Kidney (tissue), 14 donors: ENCODE results near the gene GLT6D1. TPM values are rescaled to one million over a fixed set of nuclear protein-coding genes. Genes with fewer than 3 reads are reported as not detected.
A peak's percentile ranks its signal among the peaks of the same experiment; 100 is the strongest.

ENCODE experiments used
- DNase-seq, 5 donors: peaks; one replicate each; pipeline ENCODE4 v3.0.0-alpha.2; 2013 to 2020
- FAIRE-seq: peaks from 2 replicates; lab custom pipeline; 2012; peaks lifted over from hg19 to GRCh38; lab: Jason Lieb, UNC
- H3K27ac ChIP-seq, 2 donors: one replicate each; pipeline ENCODE4 v1.7.0; 2013; ENCODE audit warnings: low read depth in 2 of 2, low read length in 2 of 2, inconsistent platforms in 1 of 2
- H3K27me3 ChIP-seq: one replicate; pipeline ENCODE4 v1.7.1; 2013; ENCODE audit warnings: low read length, inconsistent platforms; ENCODE audit not compliant: control insufficient read depth, insufficient read depth
- H3K36me3 ChIP-seq, 3 donors: one replicate each; pipeline versions ENCODE4 v1.7.0 to v1.7.1; 2013; ENCODE audit warnings: low read length in 3 of 3, control low read depth in 1 of 3, inconsistent platforms in 1 of 3; ENCODE audit not compliant: insufficient read depth in 3 of 3, control insufficient read depth in 2 of 3
- H3K4me1 ChIP-seq, 3 donors: one replicate each; pipeline versions ENCODE4 v1.7.0 to v1.7.1; 2013; ENCODE audit warnings: low read length in 3 of 3, inconsistent platforms in 1 of 3, low read depth in 1 of 3; ENCODE audit not compliant: control insufficient read depth in 2 of 3, insufficient read depth in 2 of 3
- H3K4me3 ChIP-seq, 3 donors: one replicate each; pipeline versions ENCODE4 v1.7.0 to v1.8.1; 2013; ENCODE audit warnings: low read length in 3 of 3, control low read depth in 1 of 3, inconsistent platforms in 1 of 3
- H3K9ac ChIP-seq, 3 donors: one replicate each; pipeline versions ENCODE4 v1.7.0 to v1.7.1; 2013; ENCODE audit warnings: low read length in 3 of 3, control low read depth in 1 of 3, inconsistent platforms in 1 of 3
- H3K9me3 ChIP-seq, 3 donors: one replicate each; pipeline versions ENCODE4 v1.7.0 to v1.7.1; 2013; ENCODE audit warnings: low read length in 3 of 3, control low read depth in 1 of 3, inconsistent platforms in 1 of 3; ENCODE audit not compliant: control insufficient read depth in 2 of 3, insufficient read depth in 1 of 3
- CTCF ChIP-seq: IDR thresholded peaks from 3 replicates; pipeline ENCODE4 v1.5.1; 2012; ENCODE audit warnings: mild to moderate bottlenecking, moderate library complexity, borderline replicate concordance; ENCODE audit not compliant: insufficient read depth; ENCODE audit errors: extremely low read depth
- intact Hi-C: fragments of 100-400 bp; cut with DNase I; formaldehyde crosslinking; loops from one replicate; pipeline ENCODE4 v1.11.1; 2022
- polyA plus RNA-seq: library from polyadenylated mRNA; stranded (reverse); fragments of 350-450 nt; fragmentation: Illumina TruSeq; extraction: RNeasy Lipid Tissue Mini Kit (QIAGEN cat#74804); gene quantifications from one replicate; pipeline ENCODE4 v1.2.3, GENCODE V29; 2014; ENCODE audit warnings: low read depth, low replicate concordance; ENCODE audit not compliant: insufficient read depth
- total RNA-seq: library from RNA; stranded (reverse); fragmentation: NEBNext Ultra II Directional; extraction: Animal tissue kit (Norgen Biotek cat#: 25700); gene quantifications from one replicate; pipeline ENCODE4 v1.2.1, GENCODE V29; 2021
- donor health status: control.
- donor health status: control.
- donor health status: control.
- donor health status: control.
- donor health status: control.
- donor health status: DM: yes; HTN: yes; CAD: no.
- donor health status: Normal renal cell carcinoma (clear cell type).

GLT6D1 gene
- total and polyA plus RNA-seq, 2 donors from 2014 or later, result not detected

DNA sequence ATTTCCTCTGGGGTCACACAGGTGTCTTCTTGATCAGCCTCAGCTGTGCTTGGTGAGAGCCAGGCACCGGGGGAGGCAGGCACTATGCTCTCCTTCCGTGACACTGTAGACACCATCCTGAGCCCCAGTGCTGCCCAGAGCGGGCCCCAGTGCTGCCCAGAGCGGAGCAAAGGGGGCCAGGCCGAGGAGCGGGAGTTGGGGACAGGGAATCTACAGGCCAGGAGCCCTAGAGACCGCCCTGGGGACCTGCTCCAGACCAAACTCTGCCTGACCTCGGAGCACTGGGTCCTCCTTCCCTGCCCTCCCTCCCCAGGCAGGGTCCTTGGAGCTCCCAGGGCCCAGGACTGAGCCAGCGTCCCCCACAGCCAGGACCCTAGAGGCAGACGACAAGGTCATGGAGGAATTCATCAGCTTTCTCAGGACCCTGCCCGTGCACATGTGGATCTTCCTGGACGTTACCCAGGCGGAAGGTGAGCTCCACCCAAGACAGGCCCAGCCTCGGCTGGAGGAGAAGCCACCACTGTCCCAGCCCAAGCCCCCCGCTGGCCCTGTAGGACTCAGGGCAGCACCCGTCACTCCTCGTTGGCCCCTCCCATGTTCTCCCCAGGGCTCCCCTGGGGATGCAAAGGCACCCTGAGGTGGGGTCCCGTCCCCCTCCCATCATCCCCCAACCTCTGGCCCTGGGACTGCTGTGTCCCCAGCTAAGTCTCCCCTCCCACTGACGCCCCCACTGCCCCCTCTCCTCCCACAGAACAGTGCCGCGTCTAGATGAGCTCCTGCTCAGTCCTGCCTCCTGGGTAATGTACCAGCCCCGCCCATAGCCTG, 47.6 kb downstream of the GLT6D1 start:
- Histone ChIP-seq H3K36me3 (no peaks in the 10 kb centered on the region), H3K9ac (no peak overlapping the region), H3K27me3 (no peaks in the 10 kb centered on the region), H3K9me3 (peaks cover 0 to 5% (median 0%) of the 10 kb centered on the region in 3 donors), H3K4me1 (no peaks in the 10 kb centered on the region), H3K27ac (no peak overlapping the region), H3K4me3 (no peak overlapping the region)
- intact Hi-C loops, result no loop called here
- FAIRE-seq (no peak), DNase-seq (peak in 3 of 5 donors; percentile 20 to 58 (median 28))
- TF ChIP-seq CTCF, result no peak

DNA sequence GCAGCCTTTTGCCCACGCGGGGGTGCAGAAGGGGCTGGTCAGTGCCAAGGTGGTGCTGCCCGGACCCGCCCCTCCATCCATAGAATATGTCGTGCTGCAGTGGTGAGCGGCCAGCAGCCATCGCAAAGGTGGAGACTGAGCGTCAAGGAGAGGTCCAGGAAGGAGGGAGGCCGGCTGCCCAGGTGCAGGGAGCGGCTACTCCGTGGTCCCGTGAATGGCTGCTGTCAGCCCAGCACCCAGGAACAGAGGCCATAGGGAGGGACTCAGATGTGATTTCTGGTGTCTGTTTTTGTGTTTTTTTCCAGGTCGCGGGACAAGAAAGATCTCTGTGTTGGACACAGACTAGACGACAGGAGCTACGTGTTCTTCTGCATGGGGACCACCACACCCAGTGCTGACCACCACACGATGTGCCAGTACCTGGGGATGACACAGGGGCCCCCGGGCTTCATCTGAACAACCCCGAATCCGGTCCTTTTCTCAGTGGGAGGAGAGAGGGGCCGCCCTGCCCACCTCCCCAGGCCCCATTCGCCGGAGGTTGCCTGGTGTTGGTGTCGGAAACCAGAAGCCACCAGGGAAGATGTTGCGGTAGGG, 48.8 kb downstream of the GLT6D1 start:
- no peak for FAIRE-seq

DNA sequence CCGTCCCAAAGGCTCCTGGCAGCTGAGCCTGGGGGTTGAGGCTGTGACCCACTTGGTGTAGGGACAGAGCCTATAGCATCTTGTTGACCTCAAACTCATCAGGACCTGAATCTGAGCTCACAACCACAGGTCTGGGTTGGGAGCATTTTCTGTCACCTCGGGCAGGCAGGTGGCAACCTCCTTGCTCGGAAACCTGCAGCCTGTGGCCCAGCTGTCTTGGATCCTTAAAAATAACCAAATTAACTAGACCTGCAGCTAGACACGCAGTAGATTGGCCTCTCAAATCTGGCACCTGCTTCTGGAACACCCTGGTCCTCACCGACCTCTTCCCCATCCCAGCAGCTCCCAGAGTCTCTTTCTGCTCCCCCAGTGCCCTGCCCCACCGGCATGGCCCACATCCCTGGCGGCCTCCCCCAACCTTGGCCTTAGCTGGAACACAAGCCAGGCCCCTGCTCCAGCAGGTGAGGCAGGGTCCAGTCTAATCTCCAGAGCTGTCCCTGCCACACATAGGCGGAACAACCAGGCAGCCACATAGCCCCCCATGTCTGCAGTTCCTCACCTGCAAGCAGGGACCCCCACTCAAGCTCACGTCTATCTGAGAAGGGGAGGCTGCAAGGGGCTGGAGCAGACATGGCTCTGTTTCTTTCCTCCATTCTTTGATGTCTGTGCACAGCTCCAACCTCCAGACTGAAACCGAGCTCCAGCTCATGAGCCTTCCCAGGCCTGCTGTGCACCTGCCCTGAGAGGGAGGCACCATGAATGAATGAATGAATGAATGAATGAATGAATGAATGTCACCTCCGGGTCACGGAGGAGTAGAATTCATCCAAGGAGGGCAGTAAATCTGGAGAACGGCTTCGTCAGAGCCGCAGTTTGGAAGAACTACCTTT, 49.5 kb downstream of the GLT6D1 start:
- Histone ChIP-seq H3K9ac (no peak overlapping the region), H3K36me3 (no peaks in the 10 kb centered on the region), H3K9me3 (peaks cover 0 to 3% (median 0%) of the 10 kb centered on the region in 3 donors), H3K27me3 (no peaks in the 10 kb centered on the region), H3K4me3 (no peak overlapping the region), H3K4me1 (no peaks in the 10 kb centered on the region), H3K27ac (no peak overlapping the region)
- intact Hi-C loops, result no loop called here
- FAIRE-seq (no peak), DNase-seq (no peak)
- no peak for TF ChIP-seq CTCF

More for the DNA sequence above, 48.8 kb downstream of the GLT6D1 start:
- DNase-seq, result peak in 1 of 5 donors; percentile 66
- Histone ChIP-seq H3K9me3 (peaks cover 0 to 5% (median 0%) of the 10 kb centered on the region in 3 donors), H3K27ac (no peak overlapping the region), H3K4me1 (no peaks in the 10 kb centered on the region), H3K27me3 (no peaks in the 10 kb centered on the region), H3K9ac (no peak overlapping the region), H3K4me3 (no peak overlapping the region), H3K36me3 (no peaks in the 10 kb centered on the region)
- no peak for TF ChIP-seq CTCF
- intact Hi-C loops, result no loop called here
